SK-N-SH (cell line): Measurements from ENCODE around the gene SMAD7. TPM values are rescaled to one million over a fixed set of nuclear protein-coding genes. Genes with fewer than 3 reads are reported as not detected.

Source experiments
- CTCF ChIA-PET: fragments of 300-600, 350-600 bp; formaldehyde crosslinking; extraction: SDS; loops from one replicate; lab custom pipeline; 2021; lab: Yijun Ruan, JAX
- POLR2A ChIA-PET: fragments of 350-600 bp; sonication (Branson Sonifier 250); formaldehyde crosslinking; extraction: SDS; loops from one replicate; lab custom pipeline; 2020; ENCODE audit warnings: antibody characterized with exemption, inconsistent platforms; lab: Yijun Ruan, JAX
- DNase-seq: peaks from one replicate; pipeline ENCODE4 v3.0.0; 2012
- H2AFZ ChIP-seq: fragments of 200-600 bp; sonication (generic); 2 replicates; pipeline ENCODE4 v1.8.1; 2016; ENCODE audit warnings: antibody characterized with exemption, mild to moderate bottlenecking, low read depth
- H3F3A ChIP-seq: fragments of 200-600 bp; sonication (generic); replicated peaks from 2 replicates; pipeline ENCODE3; 2016; ENCODE audit warnings: antibody characterized with exemption, mild to moderate bottlenecking; ENCODE audit not compliant: insufficient read depth
- H3K27ac ChIP-seq, 2 experiments: fragments of 200-500 bp in 1 of 2; fragments of 200-600 bp in 1 of 2; sonication (Bioruptor generic) in 1 of 2; sonication (generic), shearing (Covaris generic) in 1 of 2; 2 replicates each; pipeline versions ENCODE4 v1.5.1 to v1.6.1; 2014 to 2016; ENCODE audit warnings: low read depth in 2 of 2, inconsistent platforms in 1 of 2, low read length in 1 of 2, mild to moderate bottlenecking in 1 of 2, mixed read lengths in 1 of 2
- H3K27me3 ChIP-seq: fragments of 200-600 bp; sonication (generic), shearing (Covaris generic); 2 replicates; pipeline ENCODE4 v1.6.1; 2016; ENCODE audit warnings: mixed run types; ENCODE audit not compliant: insufficient read depth
- H3K36me3 ChIP-seq, 2 experiments: fragments of 200-500 bp in 1 of 2; fragments of 200-600 bp in 1 of 2; sonication (Bioruptor generic) in 1 of 2; sonication (generic) in 1 of 2; replicated peaks in 1 of 2; 2 replicates each; pipeline versions ENCODE3 to v1.5.1; 2014 to 2016; ENCODE audit warnings: low read length in 1 of 2, mild to moderate bottlenecking in 1 of 2; ENCODE audit not compliant: insufficient read depth in 2 of 2, control insufficient read depth in 1 of 2
- H3K4me1 ChIP-seq, 2 experiments: fragments of 200-500 bp in 1 of 2; fragments of 200-600 bp in 1 of 2; sonication (Bioruptor generic) in 1 of 2; sonication (generic), shearing (Covaris generic) in 1 of 2; 2 replicates each; pipeline versions ENCODE4 v1.5.1 to v1.6.1; 2014 to 2016; ENCODE audit warnings: low read depth in 1 of 2, low read length in 1 of 2, mixed run types in 1 of 2; ENCODE audit not compliant: insufficient read depth in 2 of 2, control insufficient read depth in 1 of 2
- H3K4me2 ChIP-seq: fragments of 200-600 bp; sonication (generic), shearing (Covaris generic); 2 replicates; pipeline ENCODE4 v1.6.1; 2017; ENCODE audit warnings: mixed run types
- H3K4me3 ChIP-seq, 2 experiments: fragments of 200-500 bp in 1 of 2; fragments of 200-600 bp in 1 of 2; sonication (Bioruptor generic) in 1 of 2; sonication (generic), shearing (Covaris generic) in 1 of 2; 2 replicates each; pipeline versions ENCODE4 v1.5.1 to v1.8.1; 2014 to 2016; ENCODE audit warnings: low read depth in 2 of 2, inconsistent platforms in 1 of 2, low read length in 1 of 2, mild to moderate bottlenecking in 1 of 2, mixed read lengths in 1 of 2, moderate library complexity in 1 of 2
- H3K79me2 ChIP-seq: fragments of 200-600 bp; sonication (generic); 2 replicates; pipeline ENCODE4 v1.8.1; 2017; ENCODE audit warnings: mild to moderate bottlenecking; ENCODE audit not compliant: insufficient read depth
- H3K9ac ChIP-seq: fragments of 200-600 bp; sonication (generic); 2 replicates; pipeline ENCODE4 v1.6.1; 2017; ENCODE audit warnings: mixed run types
- H3K9me2 ChIP-seq: fragments of 200-600 bp; sonication (generic); 2 replicates; pipeline ENCODE4 v1.6.1; 2017; ENCODE audit warnings: mixed run types
- H3K9me3 ChIP-seq: fragments of 200-600 bp; sonication (generic); 2 replicates; pipeline ENCODE4 v1.6.1; 2017; ENCODE audit warnings: mixed run types, mild to moderate bottlenecking, moderate library complexity
- H4K20me1 ChIP-seq: fragments of 200-600 bp; sonication (generic); 2 replicates; pipeline ENCODE4 v1.6.1; 2017; ENCODE audit warnings: mild to moderate bottlenecking, mixed run types; ENCODE audit not compliant: insufficient read depth
- CHD2 ChIP-seq: fragments of 150-350 bp; IDR thresholded peaks from 2 replicates; pipeline ENCODE4 v1.6.1; 2018; ENCODE audit warnings: low read length; ENCODE audit not compliant: partially characterized antibody
- CTCF ChIP-seq: fragments of 200-600 bp; sonication (generic); IDR thresholded peaks from 2 replicates; pipeline ENCODE4 v1.6.1; 2017; ENCODE audit warnings: antibody characterized with exemption, mild to moderate bottlenecking, moderate library complexity
- ELF1 ChIP-seq: IDR thresholded peaks from 2 replicates; pipeline ENCODE4 v1.4.0; 2012
- EZH2phosphoT487 ChIP-seq: fragments of 200-600 bp; sonication (generic); IDR thresholded peaks from 2 replicates; pipeline ENCODE4 v1.6.1; 2017; ENCODE audit warnings: low read depth, mixed run types, mild to moderate bottlenecking, antibody characterized with exemption, moderate library complexity, borderline replicate concordance
- FOSL2 ChIP-seq: IDR thresholded peaks from 2 replicates; pipeline ENCODE4 v1.4.0; 2012; ENCODE audit warnings: low read depth, mild to moderate bottlenecking, moderate library complexity, borderline replicate concordance
- FOXJ3 ChIP-seq: sonication (generic); formaldehyde crosslinking; IDR thresholded peaks from 2 replicates; pipeline ENCODE4 v1.5.1; 2020; ENCODE audit warnings: mild to moderate bottlenecking, missing genetic modification reagents
- IRF3 ChIP-seq: fragments of 150-350 bp; IDR thresholded peaks from 2 replicates; pipeline ENCODE4 v1.6.1; 2016; ENCODE audit warnings: mild to moderate bottlenecking, low read depth, low read length
- MEF2A ChIP-seq: IDR thresholded peaks from 2 replicates; pipeline ENCODE4 v1.4.0; 2012; ENCODE audit warnings: low read depth, borderline replicate concordance
- PBX3 ChIP-seq: IDR thresholded peaks from 2 replicates; pipeline ENCODE4; 2012
- POLR2AphosphoS5 ChIP-seq: IDR thresholded peaks from 2 replicates; pipeline ENCODE4 v1.6.1; 2012; ENCODE audit warnings: low read depth, low read length
- RAD21 ChIP-seq: IDR thresholded peaks from 2 replicates; pipeline ENCODE4 v1.6.1; 2012; ENCODE audit warnings: mild to moderate bottlenecking, low read length
- RFX5 ChIP-seq: IDR thresholded peaks from 2 replicates; pipeline ENCODE4 v1.6.1; 2012; ENCODE audit warnings: mild to moderate bottlenecking, improper control_type of control experiment, low read length
- RXRA ChIP-seq: IDR thresholded peaks from 2 replicates; pipeline ENCODE4 v1.4.0; 2012; ENCODE audit warnings: low read depth, mild to moderate bottlenecking, borderline replicate concordance
- SMC3 ChIP-seq: IDR thresholded peaks from 2 replicates; pipeline ENCODE4 v1.6.1; 2012; ENCODE audit warnings: low read depth, low read length, improper control_type of control experiment
- TAF1 ChIP-seq: IDR thresholded peaks from 2 replicates; pipeline ENCODE4 v1.6.1; 2012; ENCODE audit warnings: low read depth, mild to moderate bottlenecking, low read length, moderate library complexity, borderline replicate concordance
- USF2 ChIP-seq: fragments of 150-350 bp; IDR thresholded peaks from 2 replicates; pipeline ENCODE4 v1.6.1; 2017; ENCODE audit warnings: antibody characterized with exemption, low read length, low read depth, borderline replicate concordance
- ZBTB33 ChIP-seq: IDR thresholded peaks from 2 replicates; pipeline ENCODE4 v1.4.0; 2012; ENCODE audit warnings: low read depth, borderline replicate concordance
- WGBS: methylation state at CpG from one replicate; pipeline ENCODE4 v1.1.6; 2017; ENCODE audit warnings: low lambda C conversion rate; 5-methylcytosine and 5-hydroxymethylcytosine counted together
- polyA plus RNA-seq, 3 experiments: library from polyadenylated mRNA; depleted of rRNA; stranded (reverse); fragments of >200 nt; gene quantifications; 2 replicates each; pipeline ENCODE4 v1.2.3, GENCODE V29; 2012

Gene SMAD7
- polyA plus RNA-seq, 1 of the 3 experiments (the other 2 are of a cell fraction): 20.0 TPM

GRCh38 chr18:48876590-48876989, 74.2 kb downstream of the SMAD7 start:
- Histone ChIP-seq H3K9me3 (no peaks in the 10 kb centered on the region), H2AFZ (no peak overlapping the region), H3F3A (peaks cover 6% of the 10 kb centered on the region), H3K36me3 (no peaks in the 10 kb centered on the region), H3K9ac (no peak overlapping the region), H3K9me2 (no peaks in the 10 kb centered on the region), H3K4me2 (no peak overlapping the region), H3K4me3 (no peak overlapping the region), H3K79me2 (no peaks in the 10 kb centered on the region), H3K4me1 (peaks cover 4 to 13% of the 10 kb centered on the region in 2 experiments; a peak in 3 of 4 replicates), H3K27me3 (no peaks in the 10 kb centered on the region), H4K20me1 (no peaks in the 10 kb centered on the region), H3K27ac (no peak overlapping the region)
- WGBS: 90% methylated on average over 6 of the region's 6 CpGs
- CTCF ChIA-PET: interaction anchor here (1.2 to 1.4 kb wide), 6 partner anchors 8 to 202 kb away, joined by 3 to 5 read pairs (median 4); no protein-coding TSS in a partner anchor
- TF ChIP-seq USF2 (no peak), ELF1 (no peak), ZBTB33 (no peak), RXRA (no peak), CHD2 (no peak), FOSL2 (no peak), IRF3 (no peak), FOXJ3 (CRISPR knock-in tag) (no peak), RAD21 (no peak), SMC3 (no peak), RFX5 (no peak), MEF2A (no peak), TAF1 (no peak)
- POLR2A ChIA-PET: no interaction called here
- DNase-seq: no peak

GRCh38 chr18:48875942-48876511, 74.7 kb downstream of the SMAD7 start:
- H3F3A ChIP-seq: peaks cover 6% of the 10 kb centered on the region
- WGBS: 92% methylated on average over 10 of the region's 15 CpGs
- H3K9me2 ChIP-seq: no peaks in the 10 kb centered on the region
- DNase-seq: peak; percentile 61
- no peak overlapping the region for H2AFZ ChIP-seq
- no peak overlapping the region for H3K9ac ChIP-seq
- no peaks in the 10 kb centered on the region for H3K9me3 ChIP-seq
- POLR2A ChIA-PET: no interaction called here
- no peak overlapping the region for H3K4me3 ChIP-seq
- H3K36me3 ChIP-seq: no peaks in the 10 kb centered on the region
- CTCF ChIA-PET: interaction anchor here (1.2 to 1.4 kb wide), 5 partner anchors 16 to 202 kb away, joined by 3 to 5 read pairs (median 3); no protein-coding TSS in a partner anchor
- no peaks in the 10 kb centered on the region for H3K79me2 ChIP-seq
- peaks cover 4 to 13% of the 10 kb centered on the region in 2 experiments; a peak in 3 of 4 replicates for H3K4me1 ChIP-seq
- H3K27ac ChIP-seq: no peak overlapping the region
- H4K20me1 ChIP-seq: no peaks in the 10 kb centered on the region
- H3K27me3 ChIP-seq: no peaks in the 10 kb centered on the region
- H3K4me2 ChIP-seq: no peak overlapping the region
- no peak for TF ChIP-seq MEF2A
- TF ChIP-seq EZH2phosphoT487: no peak
- no peak for TF ChIP-seq PBX3
- no peak for TF ChIP-seq POLR2AphosphoS5
- peak; percentile 7; the same call in 1 of the 2 replicates for TF ChIP-seq CTCF
- TF ChIP-seq ELF1: no peak
